T follicular helper cell (primary cell): ENCODE measurements around the gene ELF1.

Experiments used
- DNase-seq: peaks from one replicate; pipeline ENCODE4 v3.0.0-alpha.2; 2020; ENCODE audit warnings: low read depth

Gene ELF1

GRCh38 chr13:41006978-41007743 is 12.0 kb downstream of the ELF1 start:
- no peak for DNase-seq

- no peak for DNase-seq
Observed at GRCh38 chr13:41006306-41006705, 12.8 kb downstream of the ELF1 start.

GRCh38 chr13:41005704-41006103 is 13.4 kb downstream of the ELF1 start:
- DNase-seq = no peak

GRCh38 chr13:41004875-41005693 is 14.0 kb downstream of the ELF1 start:
- DNase-seq = no peak

GRCh38 chr13:41002606-41003005 is 16.5 kb downstream of the ELF1 start:
- DNase-seq = no peak

- DNase-seq = no peak
Observed at GRCh38 chr13:41001695-41002094, 17.4 kb downstream of the ELF1 start.

- no peak for DNase-seq
Observed at GRCh38 chr13:40999416-40999815, 19.7 kb downstream of the ELF1 start.

- no peak for DNase-seq
Observed at GRCh38 chr13:40996426-40997092, 22.6 kb downstream of the ELF1 start.

GRCh38 chr13:40995997-40996396 is 23.1 kb downstream of the ELF1 start:
- no peak for DNase-seq

GRCh38 chr13:40994581-40995230 is 24.4 kb downstream of the ELF1 start:
- no peak for DNase-seq

- no peak for DNase-seq
Observed at GRCh38 chr13:40993987-40994386, 25.1 kb downstream of the ELF1 start.

- DNase-seq = no peak
Observed at GRCh38 chr13:40992678-40993518, 26.2 kb downstream of the ELF1 start.

- DNase-seq = no peak
Observed at GRCh38 chr13:40987606-40988280, 31.4 kb downstream of the ELF1 start.

GRCh38 chr13:40986101-40986856 is 32.8 kb downstream of the ELF1 start:
- DNase-seq = no peak

GRCh38 chr13:40985381-40986100 is 33.6 kb downstream of the ELF1 start:
- DNase-seq = no peak

GRCh38 chr13:40984668-40985366 is 34.3 kb downstream of the ELF1 start:
- DNase-seq = no peak

- no peak for DNase-seq
Observed at GRCh38 chr13:40983725-40984667, 35.1 kb downstream of the ELF1 start.
